ENCODE data around the gene C19orf18. TPM values are rescaled to one million over a fixed set of nuclear protein-coding genes. Genes with fewer than 3 reads are reported as not detected.

The C19orf18 gene
- total RNA-seq, 6 experiments from 2014 or later = 0.23 to 0.59 (median 0.33) TPM; not detected in 3

Other genes with a start within 250 kb of the C19orf18 start
- gene ZNF671, start 246.9 kb downstream of the C19orf18 start, total RNA-seq (2021; fragmentation: NEBNext Ultra II Directional; extraction: Animal tissue kit (Norgen Biotek cat#: 25700)) = 1 to 10 TPM; 2.8 to 4.2 (median 3.7) TPM
- 1 to 10 TPM; 5.4 to 9.3 (median 7.0) TPM for gene ZNF776, start 227.7 kb downstream of the C19orf18 start, total RNA-seq (2021; fragmentation: NEBNext Ultra II Directional; extraction: Animal tissue kit (Norgen Biotek cat#: 25700))
- gene ZNF586, start 204.9 kb downstream of the C19orf18 start, total RNA-seq (2021; fragmentation: NEBNext Ultra II Directional; extraction: Animal tissue kit (Norgen Biotek cat#: 25700)) = 1 to 10 TPM; 6.4 to 8.8 (median 6.9) TPM
- gene ZNF552, start 159.6 kb downstream of the C19orf18 start, total RNA-seq (2021; fragmentation: NEBNext Ultra II Directional; extraction: Animal tissue kit (Norgen Biotek cat#: 25700)) = 1 to 10 TPM; 2.7 to 3.8 (median 3.0) TPM
- gene ZNF587B, start 144.2 kb downstream of the C19orf18 start, total RNA-seq (2021; fragmentation: NEBNext Ultra II Directional; extraction: Animal tissue kit (Norgen Biotek cat#: 25700)) = 10 to 100 TPM in 1 of 6 experiments, 1 to 10 TPM in 5; 7.8 to 10.7 (median 9.4) TPM
- gene ZNF587, start 124.7 kb downstream of the C19orf18 start, total RNA-seq (2021; fragmentation: NEBNext Ultra II Directional; extraction: Animal tissue kit (Norgen Biotek cat#: 25700)) = 10 to 100 TPM; 22.6 to 28.6 (median 25.3) TPM
- gene ZNF814, start 85.5 kb downstream of the C19orf18 start, total RNA-seq (2021; fragmentation: NEBNext Ultra II Directional; extraction: Animal tissue kit (Norgen Biotek cat#: 25700)) = 1 to 10 TPM in 5 of 6 experiments, under 1 TPM in 1; 1.00 to 1.6 (median 1.3) TPM
- 10 to 100 TPM in 1 of 6 experiments, 1 to 10 TPM in 5; 6.8 to 10.3 (median 9.0) TPM for gene ZNF417, start 57.9 kb downstream of the C19orf18 start, total RNA-seq (2021; fragmentation: NEBNext Ultra II Directional; extraction: Animal tissue kit (Norgen Biotek cat#: 25700))
- under 1 TPM; 0.07 to 0.81 (median 0.46) TPM for gene ZNF418, start 39.1 kb downstream of the C19orf18 start, total RNA-seq (2021; fragmentation: NEBNext Ultra II Directional; extraction: Animal tissue kit (Norgen Biotek cat#: 25700))
- 1 to 10 TPM; 2.8 to 3.9 (median 3.2) TPM for gene ZNF256, start 26.8 kb downstream of the C19orf18 start, total RNA-seq (2021; fragmentation: NEBNext Ultra II Directional; extraction: Animal tissue kit (Norgen Biotek cat#: 25700))
- 1 to 10 TPM; 3.5 to 6.0 (median 4.9) TPM for gene ZNF606, start 28.3 kb upstream of the C19orf18 start, total RNA-seq (2021; fragmentation: NEBNext Ultra II Directional; extraction: Animal tissue kit (Norgen Biotek cat#: 25700))
- not detected for gene ZSCAN1, start 59.5 kb upstream of the C19orf18 start, total RNA-seq (2021; fragmentation: NEBNext Ultra II Directional; extraction: Animal tissue kit (Norgen Biotek cat#: 25700))
- under 1 TPM in 2 of 6 experiments, not detected in 4; 0.07 to 0.09 TPM for gene ZNF135, start 84.7 kb upstream of the C19orf18 start, total RNA-seq (2021; fragmentation: NEBNext Ultra II Directional; extraction: Animal tissue kit (Norgen Biotek cat#: 25700))
- 1 to 10 TPM in 5 of 6 experiments, under 1 TPM in 1; 0.80 to 2.8 (median 2.1) TPM for gene ZSCAN18, start 123.7 kb upstream of the C19orf18 start, total RNA-seq (2021; fragmentation: NEBNext Ultra II Directional; extraction: Animal tissue kit (Norgen Biotek cat#: 25700))
- 1 to 10 TPM; 6.6 to 9.5 (median 7.9) TPM for gene ZNF329, start 176.3 kb upstream of the C19orf18 start, total RNA-seq (2021; fragmentation: NEBNext Ultra II Directional; extraction: Animal tissue kit (Norgen Biotek cat#: 25700))
- 10 to 100 TPM; 15.6 to 18.4 (median 17.6) TPM for gene ZNF274, start 208.5 kb upstream of the C19orf18 start, total RNA-seq (2021; fragmentation: NEBNext Ultra II Directional; extraction: Animal tissue kit (Norgen Biotek cat#: 25700))